ENCODE data around the gene FAS. TPM values are rescaled to one million over a fixed set of nuclear protein-coding genes. Genes with fewer than 3 reads are reported as not detected.

FAS gene
- total RNA-seq, 2 experiments from 2014 or later, result 23.8 to 28.2 TPM

- Mint-ChIP-seq H3K27ac (no peak overlapping the region), H3K9me3 (peaks cover 4% of the 10 kb centered on the region), H3K36me3 (ENCODE audit: low read depth) (no peaks in the 10 kb centered on the region), H3K4me3 (no peak overlapping the region), H3K4me1 (ENCODE audit: low read depth) (peaks cover 24% of the 10 kb centered on the region), H3K27me3 (no peaks in the 10 kb centered on the region)
- DNase-seq, result no peak
- no peaks in the 10 kb centered on the region for H3K27me3 ChIP-seq (ENCODE audit: control insufficient read depth in 1 of 2, insufficient read depth in 2 of 2, low read length in 2 of 2)
- no peak for TF ChIP-seq CTCF (IDR thresholded peaks at IDR 0.05)
- H3K9me3 ChIP-seq (ENCODE audit: control insufficient read depth in 1 of 2, insufficient read depth in 1 of 2, low read length in 2 of 2), result peaks cover 0 to 2% of the 10 kb centered on the region in 2 experiments
- H3K27ac ChIP-seq (ENCODE audit: low read depth in 1 of 2, low read length in 2 of 2), result no peak overlapping the region
- H3K4me3 ChIP-seq (ENCODE audit: low read length), result no peak overlapping the region
- intact Hi-C loops (cut with DNase I, micrococcal nuclease), result loop anchor here in 1 of 2 experiments (5.0 kb wide), 1 partner anchor 44 kb away; no protein-coding TSS in a partner anchor
- POLR2A ChIA-PET, result interaction anchor here (3.3 kb wide), 1 partner anchor 9 kb away, joined by 13 read pairs; the partner anchor contains the start of gene FAS
- peaks cover 2% of the 10 kb centered on the region for H3K4me1 ChIP-seq (ENCODE audit: insufficient read depth, low read length)
- no peaks in the 10 kb centered on the region for H3K36me3 ChIP-seq (ENCODE audit: insufficient read depth, low read length)
- no peak for ATAC-seq (ENCODE audit: poor library complexity)
- CTCF ChIA-PET, result no interaction called here
Measured at GRCh38 chr10:88981435-88981834, 9.2 kb upstream of the FAS start.

GRCh38 chr10:88982366-88982765 is 8.2 kb upstream of the FAS start:
- ChIA-PET POLR2A (interaction anchor here (0.8 to 3.3 kb wide), 2 partner anchors 9 to 10 kb away, joined by 3 to 13 read pairs; partner anchors contain the start of gene FAS), CTCF (interaction anchor here (0.7 kb wide), 2 partner anchors 47 to 718 kb away, joined by 3 read pairs; no protein-coding TSS in a partner anchor)
- ATAC-seq (ENCODE audit: poor library complexity) (no peak), DNase-seq (no peak)
- Mint-ChIP-seq H3K9me3 (peaks cover 6% of the 10 kb centered on the region), H3K4me3 (no peak overlapping the region), H3K4me1 (ENCODE audit: low read depth) (peaks cover 30% of the 10 kb centered on the region), H3K27me3 (no peaks in the 10 kb centered on the region), H3K27ac (no peak overlapping the region), H3K36me3 (ENCODE audit: low read depth) (no peaks in the 10 kb centered on the region)
- no peaks in the 10 kb centered on the region for H3K36me3 ChIP-seq (ENCODE audit: insufficient read depth, low read length)
- no peak for TF ChIP-seq CTCF (IDR thresholded peaks at IDR 0.05)
- H3K27ac ChIP-seq (ENCODE audit: low read depth in 1 of 2, low read length in 2 of 2), result no peak overlapping the region
- intact Hi-C loops (cut with DNase I, micrococcal nuclease), result loop anchor here in 1 of 2 experiments (5.0 kb wide), 1 partner anchor 45 kb away; no protein-coding TSS in a partner anchor
- H3K4me3 ChIP-seq (ENCODE audit: low read length), result no peak overlapping the region
- H3K4me1 ChIP-seq (ENCODE audit: insufficient read depth, low read length), result peaks cover 4% of the 10 kb centered on the region
- peaks cover 0 to 3% of the 10 kb centered on the region in 2 experiments for H3K9me3 ChIP-seq (ENCODE audit: control insufficient read depth in 1 of 2, insufficient read depth in 1 of 2, low read length in 2 of 2)
- H3K27me3 ChIP-seq (ENCODE audit: control insufficient read depth in 1 of 2, insufficient read depth in 2 of 2, low read length in 2 of 2), result no peaks in the 10 kb centered on the region

GRCh38 chr10:88983206-88983605 is 7.4 kb upstream of the FAS start:
- Histone ChIP-seq H3K36me3 (ENCODE audit: insufficient read depth, low read length) (no peaks in the 10 kb centered on the region), H3K4me3 (ENCODE audit: low read length) (no peak overlapping the region), H3K27ac (ENCODE audit: low read depth in 1 of 2, low read length in 2 of 2) (no peak overlapping the region), H3K27me3 (ENCODE audit: control insufficient read depth in 1 of 2, insufficient read depth in 2 of 2, low read length in 2 of 2) (no peaks in the 10 kb centered on the region), H3K9me3 (ENCODE audit: control insufficient read depth in 1 of 2, insufficient read depth in 1 of 2, low read length in 2 of 2) (peaks cover 0 to 3% of the 10 kb centered on the region in 2 experiments), H3K4me1 (ENCODE audit: insufficient read depth, low read length) (peaks cover 10% of the 10 kb centered on the region)
- peak in 2 of 14 experiments; percentile 21 to 47 for DNase-seq
- H3K4me3 Mint-ChIP-seq, result no peak overlapping the region
- H3K27ac Mint-ChIP-seq, result peak overlapping the region; percentile 17
- TF ChIP-seq CTCF (IDR thresholded peaks at IDR 0.05), result no peak
- peaks cover 6% of the 10 kb centered on the region for H3K9me3 Mint-ChIP-seq
- no peaks in the 10 kb centered on the region for H3K27me3 Mint-ChIP-seq
- intact Hi-C loops (cut with DNase I, micrococcal nuclease), result loop anchor here in 1 of 2 experiments (5.0 kb wide), 1 partner anchor 46 kb away; no protein-coding TSS in a partner anchor
- H3K4me1 Mint-ChIP-seq (ENCODE audit: low read depth), result peaks cover 38% of the 10 kb centered on the region
- CTCF ChIA-PET, result no interaction called here
- no peaks in the 10 kb centered on the region for H3K36me3 Mint-ChIP-seq (ENCODE audit: low read depth)
- POLR2A ChIA-PET, result interaction anchor here (3.3 kb wide), 1 partner anchor 8 kb away, joined by 13 read pairs; the partner anchor contains the start of gene FAS
- ATAC-seq (ENCODE audit: poor library complexity), result peak; percentile 39
